AG04449 (cell line): Measurements from ENCODE around the gene CARS2.

ENCODE experiments used
- CTCF ChIA-PET: fragments of 350-600 bp; formaldehyde crosslinking; extraction: SDS; loops from one replicate; lab custom pipeline; 2021; ENCODE audit warnings: antibody characterized with exemption; lab: Yijun Ruan, JAX
- POLR2A ChIA-PET: fragments of 400-600, 350-600 bp; formaldehyde crosslinking; extraction: SDS; loops from one replicate; lab custom pipeline; 2020; ENCODE audit warnings: antibody characterized with exemption, inconsistent platforms; lab: Yijun Ruan, JAX
- DNase-seq: peaks from one replicate; pipeline ENCODE4 v3.0.0-alpha.2; 2010; ENCODE audit warnings: low read depth, low spot score
- H3K4me3 ChIP-seq: 2 replicates; pipeline ENCODE4 v1.5.1; 2011; ENCODE audit warnings: low read depth, mild to moderate bottlenecking, control low read depth, low read length
- TF ChIP-seq, protein P1 (sequence below): IDR thresholded peaks from one replicate; pipeline ENCODE4 v1.5.1; 2011; ENCODE audit warnings: mild to moderate bottlenecking, moderate library complexity, low read length, control low read depth, inconsistent platforms; ENCODE audit not compliant: insufficient read depth; ENCODE audit errors: missing control alignments

CARS2 gene

DNA sequence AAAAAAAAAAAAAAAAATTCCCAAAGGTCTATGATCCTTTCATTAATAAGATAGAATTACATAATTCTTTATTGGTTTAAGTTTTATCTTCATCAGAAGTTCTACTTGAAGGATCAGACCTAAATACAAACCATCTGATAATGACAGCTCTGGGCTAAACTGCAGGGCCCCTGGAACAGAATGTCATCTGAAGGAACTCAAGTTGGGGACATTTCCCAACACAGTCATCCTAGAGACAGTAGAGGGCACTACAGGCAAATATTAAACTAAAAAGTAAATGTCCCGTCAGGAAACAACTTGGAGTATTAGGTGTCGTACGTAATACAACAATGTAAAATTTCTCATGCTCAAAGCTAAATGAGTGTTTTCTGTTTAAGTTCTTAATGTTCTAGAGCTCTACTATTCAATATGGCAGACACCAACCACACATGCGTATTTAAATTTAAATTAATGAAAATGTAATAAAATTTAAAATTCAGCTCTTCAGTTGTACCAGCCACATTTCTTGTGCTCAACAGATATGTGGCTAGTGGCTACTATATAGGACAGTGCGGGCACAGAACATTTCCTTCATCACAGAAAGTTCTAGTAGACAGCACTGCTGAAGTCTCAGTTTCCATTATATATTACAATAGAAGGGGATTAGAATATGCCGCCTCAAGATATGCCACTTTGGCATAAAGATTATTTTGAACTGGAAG, 112.3 kb downstream of the CARS2 start:
- TF ChIP-seq, protein P1, sequence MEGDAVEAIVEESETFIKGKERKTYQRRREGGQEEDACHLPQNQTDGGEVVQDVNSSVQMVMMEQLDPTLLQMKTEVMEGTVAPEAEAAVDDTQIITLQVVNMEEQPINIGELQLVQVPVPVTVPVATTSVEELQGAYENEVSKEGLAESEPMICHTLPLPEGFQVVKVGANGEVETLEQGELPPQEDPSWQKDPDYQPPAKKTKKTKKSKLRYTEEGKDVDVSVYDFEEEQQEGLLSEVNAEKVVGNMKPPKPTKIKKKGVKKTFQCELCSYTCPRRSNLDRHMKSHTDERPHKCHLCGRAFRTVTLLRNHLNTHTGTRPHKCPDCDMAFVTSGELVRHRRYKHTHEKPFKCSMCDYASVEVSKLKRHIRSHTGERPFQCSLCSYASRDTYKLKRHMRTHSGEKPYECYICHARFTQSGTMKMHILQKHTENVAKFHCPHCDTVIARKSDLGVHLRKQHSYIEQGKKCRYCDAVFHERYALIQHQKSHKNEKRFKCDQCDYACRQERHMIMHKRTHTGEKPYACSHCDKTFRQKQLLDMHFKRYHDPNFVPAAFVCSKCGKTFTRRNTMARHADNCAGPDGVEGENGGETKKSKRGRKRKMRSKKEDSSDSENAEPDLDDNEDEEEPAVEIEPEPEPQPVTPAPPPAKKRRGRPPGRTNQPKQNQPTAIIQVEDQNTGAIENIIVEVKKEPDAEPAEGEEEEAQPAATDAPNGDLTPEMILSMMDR, result peak; percentile 33
- H3K4me3 ChIP-seq, result no peak overlapping the region
- DNase-seq, result no peak
- ChIA-PET CTCF (interaction anchor here (0.7 to 2.0 kb wide), 27 partner anchors 8 to 456 kb away, joined by 3 to 10 read pairs (median 4); partner anchors contain the start of gene NAXD), POLR2A (interaction anchor here (0.6 to 1.0 kb wide), 2 partner anchors 21 to 122 kb away, joined by 3 read pairs; no protein-coding TSS in a partner anchor)

DNA sequence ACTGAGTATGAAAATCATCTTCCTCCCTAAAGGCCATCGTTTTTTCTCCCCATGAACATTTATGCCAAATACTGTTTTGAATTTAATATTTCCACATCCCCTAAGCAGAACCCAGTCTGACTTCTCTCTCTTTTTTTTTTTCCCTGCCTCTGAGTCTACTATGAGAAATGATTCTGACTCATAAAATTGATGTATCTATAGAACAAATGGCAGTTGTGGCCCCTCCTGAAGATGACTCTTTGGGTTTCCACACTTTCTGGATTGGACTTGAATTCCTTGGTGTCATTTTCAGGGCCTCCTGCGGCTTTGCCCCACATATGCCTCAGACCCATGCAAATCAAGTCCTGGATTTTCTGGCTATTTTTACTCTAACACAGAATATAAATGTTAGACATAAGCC, 113.3 kb downstream of the CARS2 start:
- no peak overlapping the region for H3K4me3 ChIP-seq
- ChIA-PET POLR2A (no interaction called here), CTCF (interaction anchor here (1.5 to 2.0 kb wide), 2 partner anchors 26 to 99 kb away, joined by 4 to 9 read pairs; no protein-coding TSS in a partner anchor)
- TF ChIP-seq, protein P1, result no peak
- peak; percentile 74 for DNase-seq
